HFFc6 (cell line): ENCODE measurements around the gene CFHR4. TPM values are rescaled to one million over a fixed set of nuclear protein-coding genes. Genes with fewer than 3 reads are reported as not detected.
"Not testable (repeated sequence)": the region's sequence is repeated elsewhere in the genome, so short reads cannot be mapped to it uniquely, and the experiment has no call there.

Source experiments
- DNase-seq: peaks from one replicate; pipeline ENCODE4 v3.0.0-alpha.2; 2018
- H3K27ac Mint-ChIP-seq: 2 replicates; pipeline ENCODE4 v1.8.0; 2020; ENCODE audit warnings: mild to moderate bottlenecking, mixed read lengths
- H3K27me3 Mint-ChIP-seq: 2 replicates; pipeline ENCODE4 v1.8.0; 2021; ENCODE audit warnings: mild to moderate bottlenecking, moderate library complexity, mixed read lengths; ENCODE audit not compliant: insufficient read depth
- H3K36me3 Mint-ChIP-seq: 2 replicates; pipeline ENCODE4 v1.8.0; 2021; ENCODE audit warnings: low read depth, mixed read lengths
- H3K4me1 Mint-ChIP-seq: 2 replicates; pipeline ENCODE4 v1.8.0; 2020; ENCODE audit warnings: low read depth, mixed read lengths
- H3K4me3 Mint-ChIP-seq: 2 replicates; pipeline ENCODE4 v1.8.0; 2020; ENCODE audit warnings: mild to moderate bottlenecking, moderate library complexity, mixed read lengths
- H3K9me3 Mint-ChIP-seq: 2 replicates; pipeline ENCODE4 v1.8.0; 2020; ENCODE audit warnings: mild to moderate bottlenecking, mixed read lengths
- CTCF ChIP-seq: fragments of 200-600 bp; sonication (generic); IDR thresholded peaks from 2 replicates; pipeline ENCODE4 v1.5.0; 2021; ENCODE audit warnings: antibody characterized with exemption, mild to moderate bottlenecking
- long read RNA-seq: library from polyadenylated mRNA; unstranded; transcript quantifications from one replicate; pipeline ENCODE4 v2.0.0, GENCODE V29; 2019
- total RNA-seq, 6 experiments: library from RNA; stranded (reverse); fragmentation: NEBNext Ultra II Directional; extraction: Animal tissue kit (Norgen Biotek cat#: 25700); gene quantifications; 2 replicates in 1 of 6; 3 replicates in 5 of 6; pipeline ENCODE4 v1.2.3, GENCODE V29; 2021

Gene CFHR4
- not detected for total RNA-seq
- long read RNA-seq, result 0 reads

DNA sequence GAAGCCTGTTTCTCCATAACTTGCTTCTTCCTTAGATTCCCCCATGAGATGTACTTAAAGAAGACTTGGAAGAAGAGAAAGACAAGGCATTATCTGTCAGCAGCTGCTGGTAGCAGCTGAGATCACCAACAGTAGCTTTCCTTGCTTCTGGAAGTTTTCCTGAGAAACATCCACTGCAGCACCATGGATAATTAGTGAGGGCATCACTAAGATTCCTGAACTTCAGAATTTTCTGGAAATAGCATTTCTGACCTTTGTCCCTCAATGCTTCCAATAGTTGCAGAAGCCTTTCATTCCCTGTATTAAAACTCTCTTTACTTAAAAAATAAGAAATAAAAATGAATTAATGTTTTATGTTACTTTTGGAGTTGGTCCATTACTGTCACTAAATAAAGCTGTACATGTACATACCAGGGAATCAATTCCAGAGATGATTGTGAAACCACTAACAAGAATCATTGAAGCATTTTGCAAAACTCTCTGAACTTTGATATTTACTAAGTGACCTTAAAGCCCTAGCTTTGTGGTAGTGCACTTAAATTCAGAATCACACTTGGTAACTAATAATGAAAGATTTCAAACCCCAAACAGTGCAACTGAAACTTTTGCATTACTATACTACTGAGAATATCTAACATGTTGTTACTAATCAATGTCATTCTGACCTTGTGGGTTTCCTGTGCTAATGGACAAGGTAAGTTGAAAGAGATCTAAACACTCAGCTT, at the start of gene CFHR4:
CFHR4 (plus strand) TSS at position 538 of the 725 bp plus-strand sequence; CDS start at position 637, 99 bp downstream.
- DNase-seq, result no peak
- Mint-ChIP-seq H3K4me1 (no peaks in the 10 kb centered on the region; the same call in 1 of the 2 replicates), H3K4me3 (no peak within 1 kb of the TSS), H3K27ac (no peak within 1 kb of the TSS), H3K9me3 (no peaks in the 10 kb centered on the region), H3K36me3 (no peaks in the 10 kb centered on the region), H3K27me3 (no peaks in the 10 kb centered on the region)
- no peak for TF ChIP-seq CTCF

DNA sequence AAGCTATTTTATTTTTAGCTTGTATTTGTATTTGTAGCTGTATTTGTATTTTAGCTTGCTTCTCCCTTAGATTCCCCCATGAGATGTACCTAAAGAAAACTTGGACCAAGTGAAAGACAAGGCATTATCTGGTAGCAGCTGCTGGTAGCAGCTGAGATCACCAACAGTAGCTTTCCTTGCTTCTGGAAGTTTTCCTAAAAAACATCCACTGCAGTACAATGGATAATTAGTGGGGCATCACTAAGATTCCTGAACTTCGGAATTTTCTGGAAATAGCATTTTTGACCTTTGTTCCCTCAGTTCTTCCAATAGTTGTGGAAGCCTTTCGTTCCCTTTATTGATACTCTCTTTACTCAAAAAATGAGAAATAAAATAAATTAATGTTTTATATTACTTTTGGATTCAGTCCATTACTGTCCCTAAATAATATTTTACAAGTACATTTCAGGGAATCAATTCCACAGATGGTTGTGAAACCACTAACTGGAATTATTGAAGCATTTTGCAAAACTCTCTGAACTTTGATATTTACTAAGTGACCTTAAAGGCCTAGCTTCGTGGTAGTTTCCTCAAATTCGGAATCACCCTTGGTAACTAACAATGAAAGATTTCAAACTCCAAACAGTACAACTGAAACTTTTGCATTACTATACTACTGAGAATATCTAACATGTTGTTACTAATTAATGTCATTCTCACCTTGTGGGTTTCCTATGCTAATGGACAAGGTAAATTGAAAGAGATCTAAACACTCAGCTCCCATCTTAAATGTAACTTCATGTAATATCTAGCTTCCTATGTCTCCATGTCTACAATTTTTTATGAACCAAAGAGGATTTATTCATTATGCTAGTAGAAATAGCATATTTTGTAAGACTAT, 38.0 kb upstream of the CFHR4 start:
- H3K4me3 Mint-ChIP-seq, H3K27ac Mint-ChIP-seq, H3K36me3 Mint-ChIP-seq, H3K4me1 Mint-ChIP-seq, H3K27me3 Mint-ChIP-seq, H3K9me3 Mint-ChIP-seq, DNase-seq: not testable (repeated sequence)

- H3K9me3 Mint-ChIP-seq, result peaks cover 5% of the 10 kb centered on the region; the same call in 1 of the 2 replicates
- peaks cover 3% of the 10 kb centered on the region for H3K27me3 Mint-ChIP-seq
- DNase-seq, result no peak
- no peaks in the 10 kb centered on the region for H3K4me1 Mint-ChIP-seq
- no peak overlapping the region for H3K27ac Mint-ChIP-seq
- no peak for TF ChIP-seq CTCF
- no peak overlapping the region for H3K4me3 Mint-ChIP-seq
- no peaks in the 10 kb centered on the region for H3K36me3 Mint-ChIP-seq
These were observed 31.8 kb upstream of the CFHR4 start for GRCh38 chr1:196856053-196856452.

- DNase-seq, result no peak
These were observed 30.7 kb upstream of the CFHR4 start for GRCh38 chr1:196857188-196857587.

GRCh38 chr1:196858811-196859210, 29.0 kb upstream of the CFHR4 start:
- DNase-seq, result no peak
- TF ChIP-seq CTCF, result no peak
- H3K9me3 Mint-ChIP-seq, result peaks cover 5% of the 10 kb centered on the region; the same call in 1 of the 2 replicates
- H3K36me3 Mint-ChIP-seq, result no peaks in the 10 kb centered on the region
- no peak overlapping the region for H3K27ac Mint-ChIP-seq
- no peak overlapping the region for H3K4me3 Mint-ChIP-seq
- H3K4me1 Mint-ChIP-seq, result no peaks in the 10 kb centered on the region
- H3K27me3 Mint-ChIP-seq, result peaks cover 3% of the 10 kb centered on the region

More at GRCh38 chr1:196857188-196857587, 30.7 kb upstream of the CFHR4 start:
- Mint-ChIP-seq H3K27me3 (peaks cover 3% of the 10 kb centered on the region), H3K4me1 (no peaks in the 10 kb centered on the region), H3K9me3 (peaks cover 5% of the 10 kb centered on the region; the same call in 1 of the 2 replicates), H3K36me3 (no peaks in the 10 kb centered on the region), H3K27ac (no peak overlapping the region), H3K4me3 (no peak overlapping the region)
- TF ChIP-seq CTCF, result no peak
